ENCODE measurements around the gene ASMTL.

DNA sequence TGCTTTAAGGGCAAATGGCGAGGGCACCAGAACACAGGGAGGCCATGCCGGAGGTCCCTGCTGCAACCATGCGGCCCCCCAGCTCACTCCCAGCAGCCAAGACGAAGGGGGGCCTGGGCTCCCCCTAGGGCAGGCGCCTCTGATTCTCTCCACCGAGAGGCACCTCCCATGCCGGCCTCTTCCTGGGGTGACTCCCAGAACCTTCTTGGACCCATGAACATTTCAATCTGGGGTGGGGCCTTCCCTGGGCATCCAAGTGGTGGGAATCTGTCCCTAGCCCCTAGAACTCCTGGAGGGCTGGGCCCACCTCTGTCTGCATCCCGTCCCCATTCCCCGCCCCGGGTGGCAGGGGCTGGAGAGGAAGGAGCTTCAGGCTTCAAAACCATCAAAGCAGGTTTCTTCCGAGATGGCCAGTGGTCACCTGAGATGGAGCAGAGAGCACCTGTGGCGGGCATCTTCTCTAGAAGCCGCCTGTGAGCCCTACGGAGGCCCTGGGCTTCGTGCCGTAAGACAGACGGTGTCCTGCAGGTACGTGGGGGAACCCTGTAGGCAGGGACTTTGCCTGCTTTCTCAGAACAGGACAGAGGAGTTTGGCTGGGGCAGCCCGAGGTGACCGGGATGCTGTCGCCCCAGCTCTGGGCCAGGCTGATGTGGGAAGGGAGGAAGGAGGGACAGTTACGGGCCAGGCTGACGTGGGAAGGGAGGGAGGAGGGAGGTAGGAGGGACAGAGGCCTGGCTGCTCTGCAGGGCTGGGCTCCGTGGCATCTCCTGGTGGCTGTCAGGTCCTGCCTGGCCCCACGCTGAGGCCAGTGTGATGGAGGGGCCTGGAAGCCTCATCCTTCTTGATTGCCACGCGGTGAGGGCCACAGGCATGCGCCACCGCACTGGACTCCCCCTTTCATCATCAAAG, 54.0 kb downstream of the ASMTL start:
- no peak for TF ChIP-seq EZH2 (IDR thresholded peaks at IDR 0.05; ENCODE audit: low read length, missing control alignments)
- TF ChIP-seq, protein P1, sequence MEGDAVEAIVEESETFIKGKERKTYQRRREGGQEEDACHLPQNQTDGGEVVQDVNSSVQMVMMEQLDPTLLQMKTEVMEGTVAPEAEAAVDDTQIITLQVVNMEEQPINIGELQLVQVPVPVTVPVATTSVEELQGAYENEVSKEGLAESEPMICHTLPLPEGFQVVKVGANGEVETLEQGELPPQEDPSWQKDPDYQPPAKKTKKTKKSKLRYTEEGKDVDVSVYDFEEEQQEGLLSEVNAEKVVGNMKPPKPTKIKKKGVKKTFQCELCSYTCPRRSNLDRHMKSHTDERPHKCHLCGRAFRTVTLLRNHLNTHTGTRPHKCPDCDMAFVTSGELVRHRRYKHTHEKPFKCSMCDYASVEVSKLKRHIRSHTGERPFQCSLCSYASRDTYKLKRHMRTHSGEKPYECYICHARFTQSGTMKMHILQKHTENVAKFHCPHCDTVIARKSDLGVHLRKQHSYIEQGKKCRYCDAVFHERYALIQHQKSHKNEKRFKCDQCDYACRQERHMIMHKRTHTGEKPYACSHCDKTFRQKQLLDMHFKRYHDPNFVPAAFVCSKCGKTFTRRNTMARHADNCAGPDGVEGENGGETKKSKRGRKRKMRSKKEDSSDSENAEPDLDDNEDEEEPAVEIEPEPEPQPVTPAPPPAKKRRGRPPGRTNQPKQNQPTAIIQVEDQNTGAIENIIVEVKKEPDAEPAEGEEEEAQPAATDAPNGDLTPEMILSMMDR (conservative IDR thresholded peaks at IDR 0.05 in 1 of 2, IDR thresholded peaks at IDR 0.05 in 1 of 2; ENCODE audit: low read depth in 1 of 2, low read length in 2 of 2): no peak

Data from fibroblast of lung (primary cell).